ENCODE data around the gene LRPPRC.

The LRPPRC gene

DNA sequence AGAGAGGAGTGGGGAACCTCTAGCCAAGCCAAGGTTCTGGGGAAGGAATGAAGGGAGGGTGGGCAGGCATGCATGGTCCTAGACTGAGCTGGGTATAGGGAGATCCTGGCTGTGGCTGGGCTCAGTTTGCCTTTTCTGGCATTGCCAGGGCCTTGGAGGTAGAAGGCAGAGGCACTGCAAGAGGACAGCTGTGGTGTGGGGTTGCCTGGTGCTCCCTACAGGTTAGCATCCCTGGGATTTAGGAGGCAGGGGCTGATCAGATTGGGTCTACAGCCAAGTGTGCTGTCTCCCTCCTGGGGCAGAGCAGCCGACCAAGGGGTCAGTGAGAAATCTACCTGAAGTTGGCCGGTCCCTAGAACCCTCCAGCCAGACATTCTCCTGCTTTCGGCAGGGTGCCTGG lies 141.1 kb downstream of the LRPPRC start:
- no peak for DNase-seq (ENCODE audit: low read depth)

DNA sequence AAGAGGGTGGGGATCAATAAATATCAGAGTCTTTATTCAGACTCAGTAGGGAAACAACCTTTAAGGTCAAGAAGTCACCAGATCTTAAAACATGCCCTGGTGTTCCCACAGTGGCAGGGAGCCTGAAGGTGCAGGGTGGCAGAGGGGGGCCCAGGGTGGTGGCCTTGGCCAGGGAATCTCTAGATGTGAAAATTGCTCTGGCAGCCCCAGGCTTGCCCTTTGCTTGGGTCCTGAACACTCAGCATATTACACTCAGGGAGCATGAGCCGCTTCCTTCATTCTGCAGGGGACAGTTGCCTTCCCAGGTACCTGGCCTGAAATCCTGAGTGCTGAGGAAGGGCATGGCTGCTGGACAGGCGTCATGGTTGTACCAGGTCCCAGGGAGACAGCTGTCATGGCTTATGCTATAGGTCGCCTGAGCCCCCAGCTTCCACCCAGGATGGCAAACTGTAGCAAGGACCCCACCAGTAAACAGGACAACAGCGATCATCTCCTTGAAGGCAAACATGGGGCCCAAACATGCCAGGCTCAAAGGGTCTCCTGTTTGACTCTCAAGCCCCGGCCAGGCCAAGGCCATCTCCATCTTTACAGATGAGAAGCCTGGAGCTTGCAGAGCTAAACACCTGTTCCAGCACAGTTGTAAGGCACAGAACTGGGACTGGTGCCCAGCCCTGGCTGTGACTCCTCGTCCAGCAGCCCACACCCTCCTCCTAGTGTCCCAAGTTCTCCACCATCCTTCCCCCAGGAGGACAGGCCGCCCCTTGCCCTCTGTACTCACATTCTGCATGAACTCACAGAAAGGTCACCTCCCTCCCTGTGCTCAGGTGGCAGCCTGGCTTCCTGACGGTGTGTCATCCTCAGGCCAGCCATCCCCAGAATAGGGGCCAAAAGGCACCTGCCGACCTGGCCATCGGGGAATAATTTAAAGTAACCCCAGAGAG lies 142.4 kb downstream of the LRPPRC start:
- no peak for DNase-seq (ENCODE audit: low read depth)

DNA sequence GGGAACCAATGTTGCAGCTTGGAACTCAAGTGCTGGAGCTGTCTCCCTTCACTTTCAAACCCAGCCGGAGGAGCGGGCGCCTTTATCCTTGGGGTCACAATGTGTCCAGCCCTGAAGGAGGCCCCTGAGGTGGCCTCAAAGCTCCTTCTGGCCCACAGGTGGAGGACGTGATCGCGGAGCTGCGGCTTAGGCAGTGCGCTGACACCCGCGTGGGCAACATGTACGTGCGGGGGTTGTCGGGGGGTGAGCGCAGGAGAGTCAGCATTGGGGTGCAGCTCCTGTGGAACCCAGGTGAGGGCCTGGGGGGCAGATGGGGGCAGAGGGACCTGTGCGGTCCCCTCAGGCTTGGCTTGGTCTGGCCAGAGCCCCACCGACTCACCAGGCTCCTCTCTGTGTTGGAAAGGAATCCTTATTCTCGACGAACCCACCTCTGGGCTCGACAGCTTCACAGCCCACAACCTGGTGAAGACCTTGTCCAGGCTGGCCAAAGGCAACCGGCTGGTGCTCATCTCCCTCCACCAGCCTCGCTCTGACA lies 143.5 kb downstream of the LRPPRC start:
- DNase-seq (ENCODE audit: low read depth) = no peak

DNA sequence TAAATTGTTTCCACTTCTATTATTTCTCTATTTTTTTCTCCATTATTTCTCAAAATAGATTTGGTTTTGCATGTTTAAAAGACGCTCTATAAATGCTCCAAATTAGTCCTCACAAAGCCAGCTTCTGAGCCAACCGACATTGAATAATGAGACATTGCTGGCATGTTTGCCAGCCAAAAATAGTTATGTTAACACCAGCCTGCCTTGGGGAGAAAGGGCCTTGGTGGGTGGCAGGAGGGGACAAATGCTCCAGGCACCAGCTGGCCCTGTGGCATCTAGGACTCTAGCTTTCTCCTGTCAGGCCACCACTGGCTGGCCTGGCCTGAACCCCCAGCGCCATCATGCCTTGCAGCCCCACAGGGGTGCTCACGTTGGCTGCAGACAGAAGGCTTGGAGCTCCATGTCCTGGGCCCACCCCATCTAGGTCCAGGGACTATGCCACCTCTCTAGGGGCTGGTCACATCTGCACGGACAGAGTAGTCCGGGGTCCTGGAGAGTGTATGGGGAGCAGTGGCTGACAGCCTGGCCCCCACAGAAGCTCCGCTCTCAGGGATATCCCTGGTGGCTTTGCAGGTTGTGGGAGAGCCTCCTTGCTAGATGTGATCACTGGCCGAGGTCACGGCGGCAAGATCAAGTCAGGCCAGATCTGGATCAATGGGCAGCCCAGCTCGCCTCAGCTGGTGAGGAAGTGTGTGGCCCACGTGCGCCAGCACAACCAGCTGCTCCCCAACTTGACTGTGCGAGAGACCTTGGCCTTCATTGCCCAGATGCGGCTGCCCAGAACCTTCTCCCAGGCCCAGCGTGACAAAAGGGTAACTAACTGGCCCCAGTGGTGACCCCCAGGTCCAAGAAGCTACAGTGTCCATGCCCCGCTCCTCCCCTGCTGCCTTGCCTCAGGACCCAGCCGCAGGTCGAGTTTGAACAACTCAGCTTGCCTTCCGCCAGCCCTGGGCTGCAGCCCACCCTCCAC lies 144.5 kb downstream of the LRPPRC start:
- DNase-seq (ENCODE audit: low read depth) = no peak

DNA sequence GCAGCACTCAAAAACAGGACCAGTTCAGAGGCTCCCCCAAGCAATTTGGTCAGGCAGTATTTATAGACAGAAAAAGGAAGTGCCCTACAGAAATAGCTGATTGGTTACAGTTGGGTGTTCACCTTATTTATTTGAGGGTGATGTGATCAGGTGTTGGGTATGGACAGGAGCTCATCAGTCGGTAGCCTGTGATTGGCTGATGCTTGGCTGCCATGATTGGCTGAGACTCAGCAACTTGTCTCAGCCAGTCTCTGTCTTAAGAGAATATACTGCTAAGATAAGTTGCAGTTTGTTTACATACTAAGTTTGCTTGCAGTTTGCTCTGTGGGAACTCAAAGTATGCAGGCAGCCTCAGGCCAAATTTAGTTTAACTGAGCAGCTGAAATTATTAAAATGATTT lies 147.6 kb downstream of the LRPPRC start:
- DNase-seq (ENCODE audit: low read depth) = no peak

DNA sequence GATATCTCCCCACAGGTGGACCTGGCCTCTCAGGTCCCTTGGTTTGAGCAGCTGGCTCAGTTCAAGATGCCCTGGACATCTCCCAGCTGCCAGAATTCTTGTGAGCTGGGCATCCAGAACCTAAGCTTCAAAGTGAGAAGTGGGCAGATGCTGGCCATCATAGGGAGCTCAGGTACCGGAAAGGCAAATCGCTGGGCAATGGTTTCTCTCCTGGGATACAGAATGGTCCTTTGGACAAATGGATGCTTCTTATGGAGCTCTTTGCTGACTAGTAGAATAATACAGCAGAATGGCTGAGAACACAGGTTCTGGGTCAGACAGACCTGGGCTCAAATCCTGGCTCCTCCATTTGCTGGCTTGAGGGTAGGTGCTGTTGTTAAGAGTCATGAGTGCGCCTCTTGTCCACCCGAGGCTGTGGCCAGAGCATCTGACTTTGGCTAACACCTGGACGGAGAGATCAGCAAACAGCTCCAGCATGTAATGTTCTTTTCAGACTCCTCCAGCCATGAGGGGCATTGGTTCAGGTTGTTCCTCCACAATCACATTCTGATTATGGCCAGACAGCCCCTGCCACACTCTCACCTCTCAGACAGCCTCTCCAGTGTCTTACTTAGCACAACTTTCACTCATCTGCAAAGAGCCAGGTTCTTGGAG lies 149.5 kb downstream of the LRPPRC start:
- DNase-seq (ENCODE audit: low read depth) = no peak

DNA sequence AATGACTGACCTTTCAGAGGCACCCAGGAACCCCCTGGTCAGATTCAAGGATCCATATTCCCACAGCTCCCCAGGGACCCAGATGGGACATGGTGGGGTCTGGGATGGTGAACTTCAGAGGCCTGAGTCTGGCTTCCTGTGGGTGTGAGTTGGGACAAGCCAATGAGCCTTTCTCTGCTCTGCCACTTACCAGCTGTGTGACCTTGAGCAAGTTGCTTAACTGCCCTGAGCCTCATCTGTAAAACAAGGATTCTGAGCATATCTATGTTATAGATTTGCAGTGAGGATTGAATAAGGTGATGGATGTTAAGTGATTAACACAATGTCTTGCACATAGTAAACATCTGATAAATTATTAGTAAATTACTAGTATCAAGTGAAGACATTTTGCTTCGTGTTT lies 150.6 kb downstream of the LRPPRC start:
- no peak for DNase-seq (ENCODE audit: low read depth)

DNA sequence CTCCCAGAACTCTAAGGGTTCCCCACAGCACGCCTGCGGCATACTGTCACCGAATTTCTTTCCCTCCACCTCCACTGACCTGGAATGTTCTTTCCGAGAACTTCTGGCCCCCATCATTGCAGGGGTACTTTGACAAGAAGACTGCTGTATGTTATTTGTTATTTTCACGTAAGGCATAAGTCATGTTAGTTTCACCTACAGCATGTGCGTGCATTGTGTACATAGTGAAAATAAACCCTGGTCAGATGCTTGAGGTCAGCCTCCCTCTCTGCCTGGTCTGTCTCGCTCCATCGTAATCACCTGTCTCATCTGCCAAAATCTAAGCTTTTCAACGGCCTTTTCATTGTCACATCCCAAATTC lies 152.9 kb downstream of the LRPPRC start:
- no peak for DNase-seq (ENCODE audit: low read depth)

DNA sequence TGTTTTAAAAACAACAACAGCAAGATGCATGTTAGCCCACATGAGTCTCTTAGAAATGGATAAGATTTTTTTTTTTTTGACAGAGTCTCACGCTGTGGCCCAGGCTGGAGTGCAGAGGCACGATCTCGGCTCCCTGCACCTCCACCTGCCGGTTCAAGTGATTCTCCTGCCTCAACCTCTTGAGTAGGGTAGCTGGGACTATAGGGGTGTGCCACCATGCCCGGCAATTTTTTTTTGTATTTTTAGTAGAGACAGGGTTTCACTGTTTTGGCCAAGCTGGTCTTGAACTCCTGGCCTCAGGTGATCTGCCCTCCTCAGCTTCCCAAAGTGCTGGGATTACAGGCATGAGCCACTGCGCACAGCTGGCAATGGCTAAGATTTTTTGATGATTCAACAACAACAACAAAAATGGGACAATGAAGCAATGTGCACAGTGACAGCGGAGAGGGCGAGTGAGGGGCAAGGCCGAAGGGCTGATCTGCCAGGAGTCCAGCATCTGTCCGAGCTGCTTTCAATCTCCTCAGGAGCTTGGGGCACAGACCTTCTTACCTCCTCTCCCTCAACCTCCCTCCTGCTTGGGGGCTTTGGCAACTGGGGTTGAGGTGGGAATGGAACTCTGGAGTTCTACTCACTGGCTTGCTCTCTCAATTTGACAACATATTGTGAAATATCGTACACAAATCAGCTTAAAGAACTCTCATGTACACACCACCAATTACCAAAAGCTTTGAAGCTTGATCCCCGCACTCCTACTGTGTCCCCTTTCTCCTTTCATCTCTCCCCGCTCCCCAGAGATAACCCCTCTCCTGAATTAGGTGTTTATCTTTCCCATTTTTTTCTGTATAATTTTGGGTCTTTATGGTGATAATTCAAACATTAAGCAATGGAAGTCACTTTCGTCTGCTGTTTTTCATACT lies 153.6 kb downstream of the LRPPRC start:
- DNase-seq (ENCODE audit: low read depth) = no peak

DNA sequence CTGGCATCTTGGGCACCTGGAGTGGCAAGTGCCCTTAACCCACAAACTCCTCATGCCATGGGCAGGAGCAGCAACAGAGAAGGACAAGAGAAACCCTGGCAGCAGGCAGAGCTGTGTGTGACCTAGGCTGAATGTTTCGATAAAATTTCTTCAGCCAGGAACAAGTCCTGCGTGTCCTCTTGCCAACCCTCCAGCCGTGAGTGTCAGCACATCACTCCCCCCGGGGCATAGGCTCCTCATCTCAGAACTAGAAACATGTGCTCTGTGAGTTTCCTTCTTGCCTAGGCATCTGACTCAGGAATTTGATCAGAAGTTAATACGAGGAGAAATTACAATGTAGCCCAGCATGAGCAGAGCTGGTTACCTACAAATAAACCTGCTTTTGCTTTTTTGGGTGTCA lies 154.8 kb downstream of the LRPPRC start:
- DNase-seq (ENCODE audit: low read depth) = no peak

DNA sequence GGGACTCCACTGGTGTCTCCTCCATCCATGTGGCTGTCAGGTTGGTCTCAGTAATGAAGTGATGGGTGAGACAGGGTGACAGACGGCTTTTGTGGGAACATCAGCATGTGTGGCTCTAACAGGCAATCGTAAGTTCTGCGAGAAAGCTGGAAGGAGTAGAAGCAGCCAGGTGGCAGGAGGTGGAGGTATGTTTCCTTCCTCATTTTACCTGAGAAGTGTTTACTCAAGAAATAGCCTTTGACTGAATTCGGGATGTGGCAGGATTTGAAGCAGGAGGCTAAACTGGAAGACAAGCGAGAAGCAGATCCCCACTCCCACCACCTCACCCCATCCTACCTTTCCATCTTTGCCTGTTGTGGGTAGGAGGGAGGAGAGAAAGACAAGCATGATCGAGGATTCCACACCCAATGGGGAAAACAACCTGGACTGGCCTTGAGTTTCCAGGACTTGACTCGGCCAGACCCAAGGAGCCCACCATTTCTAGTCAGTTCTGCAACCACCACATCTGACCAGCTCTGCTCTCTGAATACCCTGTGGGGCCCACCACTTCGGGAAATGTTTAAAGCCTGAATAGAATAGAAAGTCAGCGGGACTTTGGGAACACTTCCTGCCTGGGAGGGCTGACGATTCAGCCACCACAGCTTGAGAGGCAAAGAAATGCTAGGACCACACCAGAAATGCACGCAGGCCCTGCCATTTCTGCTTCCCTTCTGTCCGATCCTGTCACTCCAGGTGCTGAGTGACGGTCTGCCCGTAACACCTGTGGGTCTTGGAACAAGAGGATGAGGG lies 155.8 kb downstream of the LRPPRC start:
- DNase-seq (ENCODE audit: low read depth) = no peak

DNA sequence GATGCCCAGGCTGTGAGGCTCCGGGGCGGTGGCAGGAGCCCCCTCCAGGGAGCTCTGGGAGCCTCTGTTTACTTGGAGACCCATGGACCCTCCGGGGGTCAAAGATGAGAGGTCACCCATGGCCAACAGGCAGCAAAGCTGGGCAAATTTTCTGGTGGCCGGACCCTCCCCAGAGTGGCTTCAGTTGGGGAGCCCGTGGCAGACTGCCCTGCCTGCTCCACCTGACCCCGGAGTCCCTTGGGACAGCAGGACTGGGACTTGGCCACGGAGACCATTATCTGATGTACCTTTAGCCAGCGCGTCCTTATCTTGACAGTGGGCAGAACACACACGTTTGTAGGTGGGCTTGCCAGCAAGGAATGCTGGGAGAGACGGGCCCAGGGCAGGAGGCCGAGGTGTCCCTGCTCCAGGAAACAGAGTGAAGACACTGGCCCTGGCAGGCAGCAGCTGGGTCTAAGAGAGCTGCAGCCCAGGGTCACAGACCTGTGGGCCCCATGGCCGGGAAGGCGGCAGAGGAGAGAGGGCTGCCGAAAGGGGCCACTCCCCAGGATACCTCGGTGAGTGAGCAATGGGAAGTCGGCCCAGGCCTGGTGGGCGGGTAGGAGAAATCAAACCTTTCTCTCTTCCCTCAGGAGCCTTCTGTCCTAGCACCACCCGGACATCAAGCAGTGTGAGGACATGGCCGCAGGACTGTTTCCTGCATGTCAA lies 157.1 kb downstream of the LRPPRC start, which contains the start of the genes ABCG5 and ABCG8:
ABCG5 (minus strand) TSS at position 280 of the 708 bp plus-strand sequence; CDS start at position 120, 160 bp downstream.
ABCG8 (plus strand) TSS at position 412 of the 708 bp plus-strand sequence; CDS start at position 495, 83 bp downstream.
- no peak for DNase-seq (ENCODE audit: low read depth)

DNA sequence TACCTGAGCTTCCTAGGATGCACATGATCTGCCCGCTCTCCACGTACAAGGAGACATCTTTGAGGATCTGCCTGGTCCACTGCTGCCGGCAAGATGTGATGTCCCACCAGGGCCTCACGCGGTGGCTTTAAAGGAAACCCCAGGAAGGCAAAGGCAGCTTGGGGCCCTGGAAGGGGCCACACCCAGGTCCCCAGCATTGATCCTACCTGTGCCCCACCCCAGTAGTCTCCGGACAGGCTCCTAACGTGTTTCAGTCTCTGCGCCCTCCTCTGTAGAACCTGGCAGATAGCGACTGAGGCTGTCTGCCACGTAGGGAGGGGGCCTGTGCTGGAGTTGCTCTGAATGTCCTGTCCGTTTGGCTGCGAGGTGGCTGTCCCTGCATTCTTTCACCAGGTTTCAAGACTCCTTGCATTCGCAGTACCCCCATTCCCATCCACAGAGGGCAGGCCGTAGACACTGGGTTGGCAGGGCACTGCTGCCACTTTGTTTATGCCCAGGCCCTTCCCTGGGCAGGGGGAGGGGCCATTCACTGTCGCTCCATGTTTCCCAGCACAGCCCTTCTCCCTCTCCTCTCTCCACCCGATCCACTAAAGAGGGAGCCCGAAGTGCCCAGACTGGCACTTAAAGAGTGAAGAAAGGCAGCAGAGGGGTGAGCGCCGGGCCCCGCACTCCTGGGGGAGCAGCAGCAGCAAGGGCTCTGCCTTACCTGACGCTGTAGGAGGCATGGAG lies 157.8 kb downstream of the LRPPRC start:
- DNase-seq (ENCODE audit: low read depth) = no peak

DNA sequence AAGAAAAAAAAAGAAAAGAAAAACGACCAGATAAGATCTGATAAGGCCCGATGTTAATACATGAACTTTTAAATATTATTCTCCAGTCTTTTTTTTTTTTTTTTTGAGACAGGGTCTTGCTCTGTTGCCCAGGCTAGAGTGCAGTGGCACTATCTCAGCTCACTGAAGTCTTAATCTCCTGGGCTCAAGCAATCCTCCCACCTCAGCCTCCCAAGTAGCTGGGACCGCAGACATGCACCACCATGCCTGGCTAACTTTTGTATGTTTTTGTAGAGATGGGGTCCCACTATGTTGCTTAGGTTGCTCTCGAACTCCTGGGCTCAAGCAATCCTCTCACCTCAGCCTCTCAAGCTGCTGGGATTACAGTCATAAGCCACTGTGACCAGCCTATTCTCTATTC lies 158.8 kb downstream of the LRPPRC start:
- DNase-seq (ENCODE audit: low read depth) = no peak

Measured in stimulated activated CD8-positive, alpha-beta memory T cell treated with anti-CD3 and anti-CD28 coated beads, Interleukin-12 subunit alpha, Interleukin-12 subunit beta, amount 100 ng/mL, for 4 hours (primary cell).